Esophagus squamous epithelium (tissue), 4 donors: ENCODE results near the gene CTBP1.

ENCODE experiments used
- CTCF ChIP-seq, 6 experiments: fragments of 450-650 bp in 4 of 6; fragments of 200-600 bp in 2 of 6; sonication (generic) in 2 of 6; IDR thresholded peaks; one replicate each; pipeline ENCODE4 v1.5.1; 2016 to 2019; ENCODE audit warnings: antibody characterized with exemption in 6 of 6, mild to moderate bottlenecking in 4 of 6, moderate library complexity in 4 of 6
- POLR2A ChIP-seq, 4 donors: fragments of 450-650 bp; IDR thresholded peaks; one replicate each; pipeline ENCODE4 v1.6.1; 2017; ENCODE audit warnings: antibody characterized with exemption in 4 of 4, mild to moderate bottlenecking in 4 of 4, moderate library complexity in 3 of 4

- TF ChIP-seq CTCF (IDR thresholded peaks at IDR 0.05) (no peak), POLR2A (IDR thresholded peaks at IDR 0.05) (no peak)
Observed at GRCh38 chr4:1180663-1181062, 68.3 kb downstream of the CTBP1 start.
